AG08396 (cell line): Measurements from ENCODE around the gene UTP14C.
"Not testable (repeated sequence)": the region's sequence is repeated elsewhere in the genome, so short reads cannot be mapped to it uniquely, and the experiment has no call there.

Source experiments
- DNase-seq: peaks from one replicate; pipeline ENCODE4 v3.0.0; 2012; ENCODE audit warnings: low spot score, mixed read lengths

The UTP14C gene, protein sequence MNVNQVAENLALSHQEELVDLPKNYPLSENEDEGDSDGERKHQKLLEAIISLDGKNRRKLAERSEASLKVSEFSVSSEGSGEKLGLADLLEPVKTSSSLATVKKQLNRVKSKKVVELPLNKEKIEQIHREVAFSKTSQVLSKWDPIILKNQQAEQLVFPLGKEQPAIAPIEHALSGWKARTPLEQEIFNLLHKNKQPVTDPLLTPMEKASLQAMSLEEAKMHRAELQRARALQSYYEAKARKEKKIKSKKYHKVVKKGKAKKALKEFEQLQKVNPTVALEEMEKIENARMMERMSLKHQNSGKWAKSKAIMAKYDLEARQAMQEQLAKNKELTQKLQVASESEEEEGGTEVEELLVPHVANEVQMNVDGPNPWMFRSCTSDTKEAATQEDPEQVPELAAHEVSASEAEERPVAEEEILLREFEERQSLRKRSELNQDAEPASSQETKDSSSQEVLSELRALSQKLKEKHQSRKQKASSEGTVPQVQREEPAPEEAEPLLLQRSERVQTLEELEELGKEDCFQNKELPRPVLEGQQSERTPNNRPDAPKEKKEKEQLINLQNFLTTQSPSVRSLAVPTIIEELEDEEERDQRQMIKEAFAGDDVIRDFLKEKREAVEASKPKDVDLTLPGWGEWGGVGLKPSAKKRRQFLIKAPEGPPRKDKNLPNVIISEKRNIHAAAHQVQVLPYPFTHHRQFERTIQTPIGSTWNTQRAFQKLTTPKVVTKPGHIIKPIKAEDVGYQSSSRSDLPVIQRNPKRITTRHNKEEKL

DNA sequence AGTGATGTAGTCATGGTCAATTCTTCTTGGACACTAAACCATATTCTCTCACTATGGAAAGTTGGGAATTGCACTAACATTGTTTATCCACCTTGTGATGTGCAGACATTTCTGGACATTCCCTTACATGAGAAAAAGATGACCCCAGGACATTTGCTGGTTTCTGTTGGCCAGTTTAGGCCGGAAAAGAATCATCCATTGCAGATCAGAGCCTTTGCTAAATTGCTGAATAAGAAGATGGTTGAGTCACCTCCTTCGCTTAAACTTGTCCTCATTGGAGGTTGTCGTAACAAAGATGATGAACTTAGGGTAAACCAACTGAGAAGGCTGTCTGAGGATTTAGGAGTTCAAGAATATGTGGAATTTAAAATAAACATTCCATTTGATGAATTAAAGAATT lies at the start of gene UTP14C:
Gene UTP14C, plus strand, starts transcription at position 211 of the 400 bp plus-strand sequence. CDS start 4,114 bp downstream, outside the sequence.
- DNase-seq: no peak

DNA sequence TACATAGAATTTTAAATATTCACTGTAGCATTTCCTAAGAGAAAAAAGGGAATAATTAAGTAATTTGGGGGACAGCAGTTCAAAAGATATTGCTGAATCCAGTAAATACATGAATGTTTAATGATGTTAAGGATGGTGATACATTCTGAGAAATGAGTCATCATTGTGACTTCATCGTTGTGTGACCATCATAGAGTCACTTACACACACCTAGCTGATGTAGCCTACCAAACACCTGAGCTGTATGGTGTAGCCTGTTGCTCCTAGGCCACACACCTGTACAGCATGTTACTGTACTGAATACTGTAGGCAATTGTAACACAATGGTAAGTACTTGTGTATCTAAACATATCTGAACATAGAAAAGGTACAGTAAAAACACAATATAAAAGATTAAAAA lies 48.1 kb upstream of the UTP14C start:
- DNase-seq: no peak

DNA sequence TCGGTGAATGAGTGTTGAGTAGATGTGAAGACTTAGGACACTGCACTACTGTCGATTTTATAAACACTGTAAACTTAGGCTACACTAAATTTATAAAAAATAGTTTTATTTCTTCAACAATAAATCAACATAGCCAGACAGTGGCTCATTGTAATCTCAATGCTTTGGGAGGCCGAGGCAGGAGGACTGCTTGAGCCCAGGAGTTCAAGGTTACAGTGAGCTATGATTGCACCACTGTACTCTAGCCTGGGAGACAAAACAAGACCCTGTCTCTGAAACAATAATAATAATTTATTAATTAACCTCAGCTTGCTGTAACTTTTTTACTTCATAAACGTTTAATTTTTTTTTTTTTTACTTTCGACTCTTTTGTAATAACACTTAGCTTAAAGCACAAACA lies 47.6 kb upstream of the UTP14C start:
- DNase-seq: no peak

DNA sequence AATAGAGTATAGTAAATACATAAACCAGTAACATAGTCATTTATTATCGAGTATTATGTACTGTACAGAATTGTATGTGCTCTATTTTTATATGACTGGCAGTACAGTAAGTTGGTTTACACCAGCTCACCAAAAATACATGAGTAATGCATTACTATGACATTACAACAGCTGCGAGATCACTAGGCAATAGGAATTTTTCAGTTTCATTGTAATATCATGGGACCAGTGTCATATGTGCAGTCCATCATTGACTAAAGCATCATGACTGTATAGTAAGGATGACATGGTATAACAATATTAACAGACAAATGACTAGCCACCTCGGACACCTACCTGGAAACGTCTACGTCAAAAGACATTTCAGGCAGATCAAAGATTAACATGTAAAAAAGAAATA lies 46.9 kb upstream of the UTP14C start:
- DNase-seq: no peak

DNA sequence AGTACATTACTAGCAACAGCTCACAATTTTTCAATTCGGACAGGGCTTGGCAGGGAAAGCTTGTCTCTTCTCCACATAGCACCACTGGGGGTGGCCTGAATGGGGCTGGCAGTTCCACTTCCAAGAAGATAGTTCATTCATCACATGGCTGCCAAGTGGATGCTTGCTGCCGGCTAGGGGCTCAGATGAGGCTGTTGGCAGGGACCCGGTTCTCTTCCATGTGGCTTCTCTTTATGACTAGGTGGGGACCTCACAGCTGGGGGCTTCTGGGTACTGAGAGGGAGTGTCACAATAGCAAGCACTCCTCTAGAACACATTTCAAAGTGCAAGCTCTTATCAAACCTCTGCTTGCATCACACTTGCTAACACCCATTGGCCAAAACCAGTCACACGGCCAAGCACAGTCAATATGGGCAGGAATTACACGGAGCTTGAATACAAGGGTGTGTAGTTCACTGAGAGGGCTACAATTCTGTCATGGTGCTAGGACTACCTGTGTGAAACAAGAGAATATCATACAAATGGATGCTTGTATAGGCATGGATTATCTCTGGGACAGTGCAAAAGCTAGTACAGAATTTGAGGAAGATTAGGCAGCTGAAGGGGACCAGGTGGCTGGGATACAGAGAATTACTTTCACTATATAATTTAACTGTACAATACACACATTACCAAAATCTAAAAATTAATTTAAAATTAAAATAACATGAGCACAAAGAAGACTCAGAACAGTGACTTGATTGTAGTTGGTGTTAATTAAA lies 45.5 kb upstream of the UTP14C start:
- no peak for DNase-seq

DNA sequence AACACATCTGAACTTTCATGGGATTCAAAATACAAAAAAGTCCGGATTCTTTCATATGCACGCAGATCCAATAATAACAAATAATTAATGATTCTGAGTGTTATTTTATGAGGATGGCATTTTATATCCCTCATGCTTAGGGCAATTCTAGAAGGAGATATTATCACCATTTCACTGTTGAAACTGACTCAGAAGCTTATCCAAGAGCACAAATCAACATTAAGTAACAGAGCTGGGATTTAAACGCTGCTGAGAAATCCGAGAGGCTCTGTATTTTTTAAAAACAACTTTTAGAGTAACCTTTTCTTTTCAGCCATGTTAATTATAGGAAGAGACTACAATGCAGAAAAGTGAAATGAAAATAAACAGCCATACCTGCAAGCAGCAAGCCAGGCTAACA lies 43.6 kb upstream of the UTP14C start:
- DNase-seq: no peak

DNA sequence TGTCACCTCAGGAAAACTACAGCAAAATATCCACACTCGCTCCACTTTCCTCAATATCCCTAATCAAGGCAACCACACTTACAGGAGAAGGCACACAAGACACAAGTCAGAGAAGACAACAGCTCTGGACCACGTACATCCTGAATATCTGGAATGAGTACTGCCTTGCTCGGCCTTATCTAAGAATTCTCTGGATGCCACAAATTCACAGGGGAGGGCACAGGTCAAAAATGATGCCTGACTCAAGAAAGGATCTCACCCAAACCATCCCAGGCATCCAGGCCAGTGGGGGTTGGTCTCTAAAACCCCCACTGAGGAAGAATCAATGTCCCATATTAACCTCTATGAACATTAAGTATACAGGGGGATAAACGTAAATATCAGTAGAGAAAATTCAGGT lies 43.1 kb upstream of the UTP14C start:
- no peak for DNase-seq

DNA sequence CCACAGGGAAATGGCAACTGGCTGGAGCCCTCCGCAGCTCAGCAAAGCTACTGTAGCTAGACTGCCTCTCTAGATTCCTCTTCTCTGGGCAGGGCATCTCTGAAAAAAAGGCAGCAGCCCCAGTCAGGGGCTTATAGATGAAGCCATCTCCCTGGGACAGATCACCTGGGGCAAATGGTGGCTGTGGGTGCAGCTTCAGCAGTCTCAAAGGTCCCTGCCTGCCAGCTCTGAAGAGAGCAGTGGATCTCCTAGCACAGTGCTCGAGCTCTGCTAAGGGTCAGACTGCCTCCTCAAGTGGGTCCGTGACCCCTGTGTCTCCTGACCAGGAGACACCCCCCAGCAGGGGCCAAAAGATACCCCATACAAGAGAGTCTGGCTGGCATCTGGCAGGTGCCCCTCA lies 41.2 kb upstream of the UTP14C start:
- not testable (repeated sequence) for DNase-seq

DNA sequence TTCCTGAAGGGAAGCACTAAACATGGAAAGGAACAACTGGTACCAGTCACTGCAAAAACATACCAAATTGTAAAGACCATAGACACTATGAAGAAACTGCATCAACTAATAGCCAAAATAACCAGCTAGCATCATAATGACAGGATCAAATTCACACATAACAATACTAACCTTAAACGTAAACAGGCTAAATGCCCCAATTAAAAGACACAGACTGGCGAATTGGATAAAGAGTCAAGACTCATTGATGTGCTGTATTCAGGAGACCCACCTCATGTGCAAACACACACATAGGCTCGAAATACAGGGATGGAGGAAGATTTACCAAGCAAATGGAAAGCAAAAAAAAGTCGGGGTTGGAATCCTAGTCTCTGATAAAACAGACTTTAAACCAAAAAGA lies 39.6 kb upstream of the UTP14C start:
- not testable (repeated sequence) for DNase-seq

DNA sequence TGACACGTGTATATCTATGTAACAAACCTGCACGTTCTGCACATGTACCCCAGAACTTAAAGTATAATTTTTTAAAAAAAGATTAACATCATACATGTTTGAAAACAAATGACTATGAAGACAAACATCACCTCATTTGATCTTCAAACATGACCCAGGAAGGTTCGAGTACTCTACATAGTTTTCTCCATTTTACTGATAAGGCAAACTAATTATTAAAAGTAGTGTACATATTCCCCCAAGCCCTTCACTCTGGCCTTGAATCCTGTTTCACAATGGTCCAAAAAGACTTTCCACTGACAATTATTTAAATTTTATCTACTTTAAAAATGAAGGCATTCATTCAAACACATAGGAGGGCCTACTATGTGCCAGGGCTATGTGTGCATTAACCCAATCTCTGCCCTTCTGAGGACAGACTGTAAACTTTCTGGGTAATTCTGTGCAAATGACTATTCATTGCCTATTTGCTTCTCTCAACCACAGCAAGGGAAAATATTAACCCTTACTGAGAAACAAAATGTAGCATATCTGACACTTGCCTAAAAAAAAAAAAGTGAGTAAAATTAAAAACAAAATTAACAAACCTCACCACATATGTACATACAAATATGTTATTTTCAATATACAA lies 35.4 kb upstream of the UTP14C start:
- DNase-seq: no peak

DNA sequence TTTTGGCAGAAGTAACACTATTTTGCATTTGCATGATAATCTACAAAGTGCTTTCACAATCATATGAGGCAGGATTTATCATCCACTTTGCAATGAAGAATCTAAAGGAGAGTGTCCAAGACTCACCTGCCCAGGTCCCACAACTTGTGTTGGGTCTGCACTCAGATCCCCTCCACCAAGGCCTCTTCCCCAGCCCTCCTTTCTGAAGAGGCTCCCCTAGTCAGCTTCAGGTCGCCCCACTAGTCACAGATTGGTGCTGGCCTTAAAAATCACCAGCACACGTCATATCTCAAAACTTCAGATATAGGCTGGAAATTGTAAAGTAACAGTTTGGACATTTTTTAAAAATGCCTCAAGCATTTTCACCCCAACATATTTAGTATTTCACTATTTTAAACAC lies 30.8 kb upstream of the UTP14C start:
- DNase-seq: no peak

DNA sequence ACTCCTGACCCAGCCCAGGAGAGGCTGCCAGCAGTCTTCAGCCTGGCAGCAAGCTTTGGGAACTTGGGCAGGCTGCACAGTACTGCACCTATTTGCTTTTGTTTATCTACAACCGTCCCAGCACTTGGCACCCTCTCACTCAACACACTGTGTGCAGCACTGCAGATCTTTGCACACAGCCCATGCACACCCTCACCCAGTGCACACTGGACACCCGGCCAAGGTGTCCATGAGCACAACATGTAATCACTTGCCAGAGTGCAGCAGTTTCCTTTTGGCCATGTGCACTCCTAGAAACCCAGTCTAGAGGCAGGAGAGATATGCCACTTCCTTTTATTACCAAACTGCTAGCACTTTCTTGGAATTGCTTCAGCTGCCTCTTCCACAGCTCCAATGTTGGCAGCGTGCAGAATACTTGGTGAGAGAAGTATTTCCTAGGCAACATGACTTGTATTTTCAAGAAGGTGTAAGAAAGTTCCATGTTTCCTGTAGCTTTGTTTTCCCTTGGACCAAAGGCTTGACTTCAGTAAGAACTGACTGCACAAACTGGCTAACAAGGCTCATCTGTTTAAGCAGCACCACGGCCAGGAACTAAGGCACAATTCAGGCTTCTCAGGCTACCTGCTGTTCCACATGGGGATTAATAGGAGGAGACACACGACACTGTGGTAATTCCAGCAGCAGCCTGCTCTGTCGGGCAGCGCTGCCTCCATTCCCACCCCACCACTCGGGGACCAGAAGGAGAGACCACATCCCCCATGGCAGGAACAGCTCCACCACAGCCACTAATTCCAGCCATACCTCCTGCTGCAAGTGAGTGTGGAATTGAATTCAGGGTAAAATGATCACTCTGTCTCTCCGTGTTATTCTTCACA lies 28.6 kb upstream of the UTP14C start:
- no peak for DNase-seq

DNA sequence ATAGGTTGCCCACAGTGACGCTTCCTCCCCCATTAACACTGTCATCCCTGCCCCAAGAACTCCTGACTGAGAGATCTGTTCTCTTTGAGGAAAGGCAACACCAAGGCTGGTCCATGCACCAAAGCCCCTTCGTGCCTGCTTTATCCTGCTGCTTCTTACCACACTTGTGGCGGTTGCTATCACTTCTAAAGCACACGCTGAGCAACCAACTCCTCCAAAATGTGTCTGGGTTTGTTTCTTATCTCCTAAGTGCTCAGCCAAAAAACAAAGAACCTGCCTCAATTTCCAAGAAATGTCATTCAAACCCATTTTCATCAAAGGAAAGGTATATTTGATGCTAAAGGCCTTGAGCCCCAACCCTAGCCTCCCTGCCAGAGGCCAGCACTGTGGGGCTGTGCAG lies 27.9 kb upstream of the UTP14C start:
- DNase-seq: no peak

DNA sequence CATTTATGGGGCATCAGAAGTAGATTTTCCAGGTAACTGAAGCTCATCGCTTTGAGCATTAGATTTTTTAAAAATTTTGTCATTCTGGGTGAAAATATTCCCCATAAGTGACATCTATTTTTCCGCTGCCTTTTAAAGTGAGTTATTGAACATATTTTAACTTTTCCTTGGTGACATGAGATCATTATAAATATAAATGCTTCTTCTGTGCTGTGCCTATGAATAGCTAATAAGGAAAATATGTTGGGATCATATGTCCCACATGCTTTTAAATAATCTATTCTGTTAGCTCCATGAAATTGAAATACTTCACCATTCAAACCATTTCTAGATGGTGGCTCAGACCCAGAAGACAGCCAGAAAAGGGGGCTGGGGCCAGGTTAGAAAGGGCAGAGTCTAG lies 27.3 kb upstream of the UTP14C start:
- DNase-seq: no peak

DNA sequence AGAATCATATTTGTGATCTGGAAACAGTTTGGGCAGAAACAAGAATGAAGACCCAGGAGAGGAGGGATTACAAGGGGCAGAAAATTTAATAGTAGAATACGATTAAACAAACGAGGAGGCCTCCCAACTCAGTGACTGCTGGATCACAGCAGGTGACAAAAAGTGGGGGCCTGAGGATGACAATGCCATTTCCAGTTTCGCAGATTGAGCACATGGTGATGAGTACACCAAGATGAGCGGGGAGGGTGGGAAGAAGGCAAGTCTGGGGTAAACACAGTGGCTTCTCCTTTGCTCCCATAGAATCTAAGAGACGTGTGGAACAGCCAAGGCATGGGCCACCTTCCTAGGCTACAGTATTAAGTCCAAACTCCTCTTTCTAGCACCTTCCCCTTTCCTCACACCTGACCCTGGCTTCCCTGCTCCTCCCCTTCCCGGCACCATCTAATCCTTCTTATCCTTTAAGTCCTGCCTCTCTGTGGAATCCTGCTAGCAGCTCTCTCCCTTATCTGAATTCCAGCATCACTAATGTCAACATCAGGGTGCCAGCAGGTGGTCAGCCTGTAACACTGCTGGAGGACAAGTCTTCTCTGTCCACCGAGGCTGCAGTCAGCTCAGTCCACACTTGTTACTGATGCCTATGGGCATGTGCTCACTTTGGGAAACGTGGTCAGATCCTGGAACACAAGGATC lies 26.7 kb upstream of the UTP14C start:
- DNase-seq: no peak

DNA sequence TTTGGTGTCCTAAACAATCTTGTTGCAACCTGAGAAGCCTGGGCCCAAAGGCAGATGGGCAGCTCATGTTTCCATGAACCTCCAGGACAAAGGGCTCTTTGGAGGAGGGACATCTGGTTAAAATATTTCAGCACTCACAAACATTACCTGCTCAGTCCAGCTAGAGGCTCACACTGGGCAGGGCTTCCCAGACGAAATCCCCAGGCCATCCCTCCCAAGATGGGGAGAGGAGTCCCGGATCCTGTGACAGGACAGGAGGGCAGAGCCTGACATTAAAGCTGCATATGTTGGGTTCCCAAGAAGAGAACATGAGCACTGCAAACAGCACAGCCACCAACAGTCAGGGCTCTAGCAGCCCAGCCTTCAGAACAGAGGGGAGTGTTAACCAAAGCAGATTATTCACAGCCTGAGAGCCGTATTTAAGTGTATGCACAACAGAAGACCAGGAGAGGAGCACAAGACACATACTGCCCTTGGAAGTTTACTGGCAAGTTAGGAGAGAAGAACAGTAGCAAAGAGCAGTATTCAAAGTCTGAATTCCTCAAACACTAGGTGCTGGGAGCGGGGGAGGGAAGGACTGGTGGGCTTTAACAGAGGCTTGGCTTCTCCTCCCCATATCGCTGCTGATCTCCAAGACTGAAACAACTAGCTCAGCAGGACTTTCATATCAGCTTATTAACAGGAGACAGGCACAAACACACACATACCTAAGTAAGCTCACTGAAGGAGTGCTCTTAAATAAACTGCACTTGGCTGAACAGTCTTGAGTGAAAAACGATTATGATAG lies 25.6 kb upstream of the UTP14C start:
- DNase-seq: no peak

DNA sequence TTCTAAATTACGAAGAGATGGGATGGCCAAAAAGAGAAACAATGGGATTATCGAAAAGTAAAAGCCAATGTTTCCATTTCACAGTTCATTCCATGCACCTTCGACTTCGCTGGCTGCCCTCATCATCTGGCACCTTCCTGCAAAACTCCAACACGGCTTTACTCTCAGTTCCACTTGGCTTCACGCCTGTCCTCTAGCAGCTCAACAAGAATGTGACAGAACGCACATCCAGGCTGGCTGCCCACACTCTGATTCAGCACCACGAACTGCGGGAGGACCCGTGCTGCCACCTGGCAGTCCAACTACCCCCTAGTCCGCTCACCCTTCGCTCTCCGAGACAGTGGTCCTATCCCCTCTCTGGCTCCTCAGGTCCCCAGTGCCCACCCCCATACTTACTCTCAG lies 25.0 kb upstream of the UTP14C start:
- DNase-seq: peak; percentile 25

DNA sequence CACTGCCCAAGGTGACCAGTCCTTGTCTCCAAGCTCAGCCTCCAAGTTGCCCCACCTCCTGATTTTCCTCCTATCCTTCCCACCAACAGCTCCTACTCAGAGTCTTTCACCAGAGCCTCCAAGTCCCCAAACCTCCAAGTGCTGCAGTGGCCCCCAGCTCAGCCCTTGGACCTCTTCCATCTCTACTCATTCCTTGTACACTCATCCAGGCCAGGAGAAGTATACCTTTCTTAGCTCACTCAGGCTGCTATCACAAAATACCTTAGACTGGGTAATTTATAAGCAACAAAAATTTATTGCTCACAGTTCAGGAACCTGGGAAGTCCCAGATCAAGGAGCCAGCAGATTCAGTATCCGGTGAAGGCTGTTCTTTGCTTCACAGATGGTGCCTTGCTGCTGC lies 24.6 kb upstream of the UTP14C start:
- no peak for DNase-seq

DNA sequence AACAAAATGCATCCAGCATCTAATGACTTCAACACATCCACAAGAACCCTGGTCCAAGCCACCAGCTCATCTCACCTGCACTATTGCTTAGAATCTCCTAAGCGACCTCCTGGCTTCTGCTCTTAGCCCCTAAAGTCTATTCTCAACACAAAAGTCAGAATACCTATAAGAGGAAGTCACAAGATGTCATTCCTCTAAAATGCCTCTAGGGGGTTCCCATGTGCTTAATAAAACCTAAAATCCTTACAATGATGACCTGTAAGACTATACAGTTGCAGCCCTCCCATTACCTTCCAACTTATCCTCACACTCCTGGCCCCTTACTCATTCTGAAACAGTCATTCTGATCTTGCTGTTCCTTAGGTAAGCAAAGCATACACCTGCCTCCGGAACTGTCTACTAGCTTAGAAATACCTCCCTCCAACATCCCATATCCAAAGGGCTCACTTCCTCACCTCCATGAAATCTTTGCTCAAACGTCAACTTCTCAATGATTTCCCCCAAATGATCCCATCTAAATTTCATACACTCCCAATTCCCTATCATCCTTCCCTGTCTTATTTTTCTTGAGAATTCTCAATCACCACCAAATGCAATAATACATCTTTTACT lies 23.3 kb upstream of the UTP14C start:
- DNase-seq: peak; percentile 45
